GM19099 (cell line): ENCODE measurements around the gene SATB1.

Source experiments
- POLR2A ChIP-seq: IDR thresholded peaks from 3 replicates; pipeline ENCODE4 v1.6.1; 2011; ENCODE audit warnings: low read depth; ENCODE audit not compliant: insufficient read length; ENCODE audit errors: extremely low read depth

The SATB1 gene

GRCh38 chr3:18417904-18418572, 7.1 kb downstream of the SATB1 start:
- no peak for TF ChIP-seq POLR2A

DNA sequence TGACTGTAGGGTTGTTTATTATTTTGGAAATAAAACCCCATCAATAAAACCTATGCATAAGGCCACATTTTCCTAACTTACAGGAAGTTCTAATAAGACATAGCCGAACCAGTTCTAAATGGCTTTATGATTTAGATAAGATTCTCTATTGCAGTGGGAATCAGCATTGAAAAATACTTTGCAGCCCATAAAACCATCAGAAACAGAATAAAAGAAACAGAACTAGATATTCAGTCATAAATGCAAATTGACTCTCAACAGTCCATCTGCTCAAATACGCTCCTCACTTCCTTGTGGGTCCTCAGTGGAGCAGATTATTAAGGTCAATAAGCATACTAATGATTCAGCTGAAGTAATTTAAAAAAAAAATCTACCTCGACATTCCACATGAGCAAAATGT, 8.8 kb downstream of the SATB1 start:
- TF ChIP-seq POLR2A, result no peak

DNA sequence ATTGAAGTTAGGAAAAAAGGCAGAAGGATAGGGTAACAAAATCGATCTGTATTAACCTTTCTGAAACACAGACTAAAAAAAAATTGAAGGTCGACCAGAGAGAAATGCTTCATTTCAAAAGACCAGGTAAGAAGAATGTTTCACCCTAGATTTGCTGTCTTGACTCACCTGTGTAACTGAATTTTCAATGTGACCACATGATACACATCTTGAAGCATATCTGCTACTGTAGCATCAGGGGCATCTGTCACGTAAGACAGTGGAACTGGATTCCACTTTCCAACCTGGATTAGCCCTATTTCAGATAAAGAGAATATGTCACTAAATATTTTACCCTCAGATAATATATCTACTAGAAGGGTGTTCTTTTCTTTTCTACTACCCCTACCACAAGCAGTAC, 9.3 kb downstream of the SATB1 start:
- TF ChIP-seq POLR2A, result no peak

GRCh38 chr3:18415167-18415566, 10.0 kb downstream of the SATB1 start:
- no peak for TF ChIP-seq POLR2A

GRCh38 chr3:18412684-18413083, 12.5 kb downstream of the SATB1 start:
- TF ChIP-seq POLR2A, result no peak

DNA sequence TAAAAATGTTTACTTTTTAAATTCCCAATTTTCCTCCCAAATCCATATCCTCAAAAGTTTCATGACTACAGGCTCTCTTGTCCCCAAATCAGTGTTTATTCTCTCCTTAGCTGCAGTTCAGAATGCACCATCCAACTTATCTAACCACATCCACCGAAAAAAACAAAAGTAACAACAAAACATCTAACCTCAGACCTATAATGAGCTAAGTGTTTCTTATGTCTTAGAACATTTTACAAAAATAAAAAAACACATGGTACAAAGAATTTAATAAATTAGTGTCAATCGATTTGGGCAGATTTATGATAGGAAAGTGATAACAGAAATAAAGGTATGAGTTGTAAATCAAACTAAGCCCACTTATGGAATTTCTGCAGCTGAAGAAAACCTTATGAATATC, 13.6 kb downstream of the SATB1 start:
- no peak for TF ChIP-seq POLR2A

DNA sequence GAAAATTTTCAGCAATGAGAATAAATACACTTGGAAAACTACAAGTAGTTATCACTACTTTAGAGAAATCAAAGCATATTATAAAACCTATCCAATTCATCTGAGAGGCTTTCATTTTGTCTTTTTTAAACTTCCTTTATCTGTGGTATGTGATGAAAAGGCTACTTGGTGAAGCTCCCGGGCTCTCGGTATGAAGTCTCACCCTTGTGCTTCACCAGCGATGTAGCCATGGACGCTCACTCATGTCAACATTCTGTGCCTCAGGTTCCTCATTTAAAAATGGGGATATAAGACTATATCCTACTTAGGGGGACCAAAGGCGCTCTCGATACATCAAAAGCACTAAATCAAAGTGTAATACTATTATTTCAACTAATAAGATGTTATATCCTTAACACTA, 14.9 kb downstream of the SATB1 start:
- TF ChIP-seq POLR2A, result no peak

- no peak for TF ChIP-seq POLR2A
Observed at GRCh38 chr3:18409266-18409665, 15.9 kb downstream of the SATB1 start.

DNA sequence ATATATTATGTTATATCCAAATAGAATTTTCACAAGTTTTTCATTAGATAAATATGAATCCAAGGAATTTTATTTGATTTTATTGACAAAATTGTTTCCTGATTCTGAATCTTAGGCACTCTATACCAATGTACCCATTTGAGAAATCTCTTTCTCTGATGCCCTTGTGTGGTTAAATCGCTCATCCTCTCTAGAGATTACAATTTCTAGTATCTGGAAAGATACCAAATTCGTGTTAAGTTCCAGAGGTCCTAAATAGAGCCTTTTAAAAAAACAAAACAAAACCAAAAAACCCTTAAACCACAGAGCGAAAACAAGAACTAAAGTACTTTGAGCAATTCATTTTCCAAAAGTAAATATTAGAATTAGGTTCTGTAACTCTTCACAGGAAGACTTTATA, 20.0 kb downstream of the SATB1 start:
- TF ChIP-seq POLR2A, result no peak

- no peak for TF ChIP-seq POLR2A
Observed at GRCh38 chr3:18403061-18403460, 22.1 kb downstream of the SATB1 start.

GRCh38 chr3:18402239-18402799, 22.8 kb downstream of the SATB1 start:
- TF ChIP-seq POLR2A, result no peak

GRCh38 chr3:18401300-18401961, 23.7 kb downstream of the SATB1 start:
- no peak for TF ChIP-seq POLR2A

- TF ChIP-seq POLR2A, result no peak
Observed at GRCh38 chr3:18398448-18398847, 26.7 kb downstream of the SATB1 start.

DNA sequence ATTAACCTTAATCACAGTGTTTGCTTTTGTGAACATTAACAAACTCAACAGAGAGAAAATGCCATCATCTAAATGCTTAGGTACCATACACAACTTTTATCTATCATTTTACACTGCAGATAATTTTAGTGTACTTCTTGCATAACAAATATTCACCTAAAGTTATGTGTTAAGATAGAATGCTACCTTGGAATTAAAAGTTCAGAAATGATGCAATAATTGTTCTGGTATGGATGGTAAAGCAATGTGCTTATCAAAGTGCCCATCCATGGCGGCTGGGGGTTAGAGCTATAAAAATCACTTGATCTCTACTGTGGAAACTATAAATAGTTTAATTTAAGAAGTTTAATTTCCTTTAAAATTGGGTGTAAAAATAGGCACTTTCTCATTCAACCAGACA, 28.7 kb downstream of the SATB1 start:
- TF ChIP-seq POLR2A, result no peak

- TF ChIP-seq POLR2A, result no peak
Observed at GRCh38 chr3:18394384-18394995, 30.6 kb downstream of the SATB1 start.

DNA sequence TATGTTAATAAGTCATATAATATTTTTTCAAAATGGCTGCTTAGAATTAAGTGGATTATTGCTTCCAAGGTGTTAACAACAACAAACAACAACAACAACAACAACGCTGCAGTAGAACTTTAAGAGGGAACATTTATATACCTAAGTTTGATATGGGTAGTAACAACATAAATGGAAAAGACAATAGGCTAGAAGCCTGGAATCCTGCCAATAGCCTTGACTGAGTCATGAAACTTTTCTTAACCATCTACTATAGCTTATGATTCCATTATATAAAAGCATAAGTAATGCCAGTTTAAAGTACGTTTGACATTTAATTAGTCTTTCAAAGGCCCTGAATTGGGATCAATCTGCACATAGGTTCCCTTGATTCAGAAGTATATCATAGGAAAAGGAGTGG, 31.2 kb downstream of the SATB1 start:
- TF ChIP-seq POLR2A, result no peak
